AG04449 (cell line): ENCODE measurements around the gene ADH5.
A peak's percentile ranks its signal among the peaks of the same experiment; 100 is the strongest.
"Not testable (repeated sequence)": the region's sequence is repeated elsewhere in the genome, so short reads cannot be mapped to it uniquely, and the experiment has no call there.

Experiments
- CTCF ChIA-PET: fragments of 350-600 bp; formaldehyde crosslinking; extraction: SDS; loops from one replicate; lab custom pipeline; 2021; ENCODE audit warnings: antibody characterized with exemption; lab: Yijun Ruan, JAX
- POLR2A ChIA-PET: fragments of 400-600, 350-600 bp; formaldehyde crosslinking; extraction: SDS; loops from one replicate; lab custom pipeline; 2020; ENCODE audit warnings: antibody characterized with exemption, inconsistent platforms; lab: Yijun Ruan, JAX
- DNase-seq: peaks from one replicate; pipeline ENCODE4 v3.0.0-alpha.2; 2010; ENCODE audit warnings: low read depth, low spot score
- H3K4me3 ChIP-seq: 2 replicates; pipeline ENCODE4 v1.5.1; 2011; ENCODE audit warnings: low read depth, mild to moderate bottlenecking, control low read depth, low read length
- TF ChIP-seq, protein P1 (sequence below): IDR thresholded peaks from one replicate; pipeline ENCODE4 v1.5.1; 2011; ENCODE audit warnings: mild to moderate bottlenecking, moderate library complexity, low read length, control low read depth, inconsistent platforms; ENCODE audit not compliant: insufficient read depth; ENCODE audit errors: missing control alignments

ADH5 gene

DNA sequence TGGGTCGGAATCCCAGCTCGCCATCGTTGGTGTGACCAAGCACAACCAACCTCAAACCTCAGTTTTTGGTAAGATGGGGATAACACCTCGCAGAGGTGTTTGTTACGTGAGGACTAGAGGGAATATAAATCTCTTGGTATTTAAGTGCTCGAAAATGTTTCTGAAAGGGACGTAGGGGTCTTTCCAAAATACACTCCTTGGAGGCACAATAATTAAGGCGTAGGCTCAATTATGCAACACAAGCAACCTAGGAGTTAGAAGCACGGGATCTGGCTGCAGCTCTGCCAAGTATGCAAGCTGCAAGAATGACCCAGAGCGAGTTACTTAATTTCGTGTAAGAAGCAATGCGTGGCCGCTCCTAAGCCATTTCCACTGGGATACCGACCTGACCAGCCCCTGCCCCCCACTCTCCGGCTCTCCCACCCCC is 552 bp downstream of the ADH5 start:
- DNase-seq = peak; percentile 59
- peak overlapping the region; percentile 66 for H3K4me3 ChIP-seq
- POLR2A ChIA-PET = interaction anchor here (1.0 to 2.3 kb wide), 3 partner anchors 9 to 159 kb away, joined by 4 to 11 read pairs (median 5); partner anchors contain the start of genes EIF4E and METAP1
- CTCF ChIA-PET = interaction anchor here (0.8 to 1.0 kb wide), 3 partner anchors 149 to 375 kb away, joined by 3 to 4 read pairs (median 3); no protein-coding TSS in a partner anchor
- TF ChIP-seq, protein P1, sequence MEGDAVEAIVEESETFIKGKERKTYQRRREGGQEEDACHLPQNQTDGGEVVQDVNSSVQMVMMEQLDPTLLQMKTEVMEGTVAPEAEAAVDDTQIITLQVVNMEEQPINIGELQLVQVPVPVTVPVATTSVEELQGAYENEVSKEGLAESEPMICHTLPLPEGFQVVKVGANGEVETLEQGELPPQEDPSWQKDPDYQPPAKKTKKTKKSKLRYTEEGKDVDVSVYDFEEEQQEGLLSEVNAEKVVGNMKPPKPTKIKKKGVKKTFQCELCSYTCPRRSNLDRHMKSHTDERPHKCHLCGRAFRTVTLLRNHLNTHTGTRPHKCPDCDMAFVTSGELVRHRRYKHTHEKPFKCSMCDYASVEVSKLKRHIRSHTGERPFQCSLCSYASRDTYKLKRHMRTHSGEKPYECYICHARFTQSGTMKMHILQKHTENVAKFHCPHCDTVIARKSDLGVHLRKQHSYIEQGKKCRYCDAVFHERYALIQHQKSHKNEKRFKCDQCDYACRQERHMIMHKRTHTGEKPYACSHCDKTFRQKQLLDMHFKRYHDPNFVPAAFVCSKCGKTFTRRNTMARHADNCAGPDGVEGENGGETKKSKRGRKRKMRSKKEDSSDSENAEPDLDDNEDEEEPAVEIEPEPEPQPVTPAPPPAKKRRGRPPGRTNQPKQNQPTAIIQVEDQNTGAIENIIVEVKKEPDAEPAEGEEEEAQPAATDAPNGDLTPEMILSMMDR = no peak

DNA sequence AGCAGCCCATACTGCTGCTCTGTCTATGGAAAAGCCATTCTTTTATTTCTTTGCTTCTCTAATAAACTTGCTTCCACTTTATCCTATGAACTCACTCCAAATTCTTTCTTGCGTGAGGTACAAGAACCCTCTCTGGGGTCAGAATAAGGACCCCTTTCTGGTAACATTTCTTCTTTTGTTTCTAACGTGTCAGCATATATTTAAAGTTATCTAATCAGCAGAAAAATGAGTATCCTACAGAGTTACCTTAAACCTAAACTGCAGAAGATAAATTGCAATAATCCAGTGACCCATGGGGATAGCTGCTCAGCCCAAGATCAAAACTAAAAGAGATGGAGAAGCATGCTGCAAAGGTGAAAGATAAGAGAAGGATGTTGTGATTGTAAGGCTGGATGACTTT is 4.0 kb downstream of the ADH5 start:
- ChIA-PET CTCF (interaction anchor here (2.2 kb wide), 1 partner anchor 28 kb away, joined by 9 read pairs; no protein-coding TSS in a partner anchor), POLR2A (no interaction called here)
- H3K4me3 ChIP-seq = no peak overlapping the region
- DNase-seq = no peak
- TF ChIP-seq, protein P1 = no peak

DNA sequence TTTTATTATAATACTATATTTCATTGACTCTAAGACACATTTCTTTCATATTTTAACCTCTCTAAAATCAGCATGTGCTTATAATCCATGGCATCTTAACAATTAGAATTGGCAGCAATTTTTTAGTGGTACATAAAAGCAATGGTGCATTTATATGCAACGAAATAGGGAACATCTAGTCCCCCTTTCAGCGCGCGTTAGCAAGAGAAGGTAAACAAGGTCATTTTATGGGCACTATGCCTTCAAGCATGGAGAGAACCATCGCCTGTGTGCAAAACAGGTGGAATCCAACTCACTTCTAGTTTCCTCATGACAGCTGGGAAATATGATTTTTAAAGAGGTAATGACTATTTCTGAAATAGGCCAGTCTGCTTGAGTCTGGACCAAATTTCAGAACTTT is 6.4 kb downstream of the ADH5 start:
- no peak for DNase-seq
- TF ChIP-seq, protein P1 = no peak
- ChIA-PET POLR2A (no interaction called here), CTCF (interaction anchor here (1.3 to 1.7 kb wide), 2 partner anchors 26 to 323 kb away, joined by 4 read pairs; no protein-coding TSS in a partner anchor)
- H3K4me3 ChIP-seq = no peak overlapping the region

DNA sequence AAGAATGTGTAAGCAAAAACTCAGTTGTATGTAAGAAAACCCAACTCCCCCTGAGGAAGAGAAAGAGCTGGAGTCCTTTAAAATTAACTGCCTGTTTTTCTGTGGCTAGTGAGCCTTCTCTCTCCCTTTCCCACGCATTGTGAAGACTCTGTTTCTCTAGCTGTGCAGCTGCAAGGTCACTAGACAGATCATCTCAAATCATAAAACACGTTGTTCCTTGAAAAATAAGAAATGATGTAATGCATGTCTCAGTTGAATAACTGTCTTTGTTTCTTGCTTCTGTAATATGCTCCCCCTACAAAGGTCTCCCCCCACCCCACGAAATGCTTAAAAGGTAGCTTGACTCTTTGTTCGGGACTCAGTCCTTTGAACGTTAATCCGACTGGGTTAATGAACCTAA is 7.7 kb downstream of the ADH5 start:
- POLR2A ChIA-PET, DNase-seq, H3K4me3 ChIP-seq: not testable (repeated sequence)
- CTCF ChIA-PET = interaction anchor here (1.3 to 1.7 kb wide), 2 partner anchors 25 to 324 kb away, joined by 4 read pairs; no protein-coding TSS in a partner anchor

DNA sequence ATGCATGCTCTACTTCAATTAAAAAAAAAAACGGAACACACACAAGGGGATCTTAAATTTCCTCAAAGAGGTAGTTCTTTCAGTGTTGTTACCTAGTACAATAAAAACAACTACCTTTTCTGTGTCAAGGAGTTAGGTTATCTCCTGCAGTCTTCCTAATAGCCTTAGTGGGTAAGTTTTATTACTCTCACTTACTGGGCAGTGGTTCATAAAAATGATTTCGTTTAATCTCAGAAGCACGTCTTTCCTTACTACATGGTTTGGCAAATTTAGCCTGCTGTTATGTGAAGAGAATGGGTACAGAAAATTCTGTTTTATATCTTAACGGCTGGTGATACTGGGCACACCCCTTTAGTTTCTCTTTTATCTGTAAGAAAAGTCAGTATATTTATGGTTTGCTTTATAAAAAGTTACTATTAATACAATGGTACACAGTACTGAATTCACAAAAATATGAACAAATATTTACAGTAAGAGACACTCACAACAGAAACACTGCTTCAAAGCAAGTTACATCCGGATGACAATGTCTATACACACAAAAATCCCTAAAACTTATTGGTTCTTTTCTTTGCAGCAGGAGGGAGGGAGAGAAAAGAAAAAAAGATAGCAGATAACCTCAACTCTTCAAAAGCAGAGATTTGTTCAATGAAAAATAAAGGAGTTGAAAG is 8.8 kb downstream of the ADH5 start:
- ChIA-PET CTCF (interaction anchor here (0.7 kb wide), 1 partner anchor 24 kb away, joined by 4 read pairs; no protein-coding TSS in a partner anchor), POLR2A (no interaction called here)
- no peak overlapping the region for H3K4me3 ChIP-seq
- DNase-seq = no peak
- TF ChIP-seq, protein P1 = no peak

DNA sequence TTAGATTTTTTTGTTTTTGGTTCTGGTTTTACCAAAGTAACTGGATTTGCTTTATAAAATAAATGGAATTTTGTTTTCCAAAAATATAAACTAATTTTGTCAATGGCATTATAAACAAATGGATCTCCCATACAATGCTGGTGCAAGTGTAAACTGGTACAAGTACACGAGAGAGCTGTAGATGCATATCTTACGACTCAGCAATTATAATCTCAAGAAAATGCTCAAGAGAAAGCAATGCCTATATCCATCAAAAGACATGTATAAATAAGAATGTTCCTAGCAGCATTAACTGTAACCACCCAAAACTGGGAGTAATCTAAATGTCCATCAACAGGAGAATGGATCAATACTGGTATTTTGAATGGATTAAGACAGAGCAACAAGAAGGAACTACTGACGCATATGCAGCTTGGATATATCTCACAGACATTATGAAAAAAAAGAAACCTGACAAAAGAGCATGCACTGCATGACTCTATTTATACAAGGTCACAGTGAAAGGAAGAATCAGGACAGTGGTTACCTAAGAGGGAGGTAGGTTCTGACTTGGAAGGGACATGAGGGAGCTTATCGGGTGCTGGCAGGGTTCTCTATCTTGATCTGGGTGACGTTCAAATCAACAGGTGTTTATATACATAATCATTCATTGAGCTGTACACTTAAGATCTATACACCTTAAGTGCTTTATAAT is 9.5 kb downstream of the ADH5 start:
- TF ChIP-seq, protein P1 = no peak
- ChIA-PET CTCF (interaction anchor here (0.7 kb wide), 1 partner anchor 23 kb away, joined by 4 read pairs; no protein-coding TSS in a partner anchor), POLR2A (interaction anchor here (0.8 kb wide), 1 partner anchor 9 kb away, joined by 4 read pairs; the partner anchor contains the start of gene ADH5)
- no peak overlapping the region for H3K4me3 ChIP-seq
- DNase-seq = no peak
